K562 (cell line): Measurements from ENCODE around the gene SDK1. TPM values are rescaled to one million over a fixed set of nuclear protein-coding genes. Genes with fewer than 3 reads are reported as not detected.

ENCODE experiments used
- ATF1 ChIP-seq, 2 experiments: fragments of 450-650 bp in 1 of 2; IDR thresholded peaks; 2 replicates each; pipeline ENCODE4 v1.6.1; 2016; ENCODE audit warnings: missing compliant biosample characterization in 1 of 2, missing genetic modification characterization in 1 of 2
- CCAR2 ChIP-seq: fragments of 200-400 bp; formaldehyde crosslinking; IDR thresholded peaks from 2 replicates; pipeline ENCODE4 v1.6.1; 2017; ENCODE audit warnings: mild to moderate bottlenecking, low read depth, low read length
- ELK3 ChIP-seq: fragments of 450-650 bp; formaldehyde crosslinking; IDR thresholded peaks from 2 replicates; pipeline ENCODE4 v1.4.0; 2020; ENCODE audit warnings: mild to moderate bottlenecking
- GABPB1 ChIP-seq: sonication (generic); formaldehyde crosslinking; IDR thresholded peaks from 2 replicates; pipeline ENCODE4 v1.8.0; 2022; ENCODE audit warnings: mild to moderate bottlenecking, missing genetic modification reagents
- GTF3C2 ChIP-seq: IDR thresholded peaks from 3 replicates; pipeline ENCODE4 v1.6.1; 2011; ENCODE audit warnings: borderline replicate concordance, mild to moderate bottlenecking, moderate library complexity; ENCODE audit not compliant: insufficient read length; ENCODE audit errors: extremely low read depth
- HNRNPLL ChIP-seq: fragments of 200-400 bp; formaldehyde crosslinking; IDR thresholded peaks from 2 replicates; pipeline ENCODE4 v1.6.1; 2017; ENCODE audit warnings: low read length, low read depth, mild to moderate bottlenecking; ENCODE audit not compliant: poor library complexity, severe bottlenecking
- ILF3 ChIP-seq: fragments of 450-650 bp; IDR thresholded peaks from 2 replicates; pipeline ENCODE4 v1.6.1; 2018; ENCODE audit warnings: antibody characterized with exemption, mild to moderate bottlenecking, moderate library complexity, borderline replicate concordance
- IRF2 ChIP-seq: sonication (generic); formaldehyde crosslinking; IDR thresholded peaks from 2 replicates; pipeline ENCODE4 v1.8.1; 2022; ENCODE audit warnings: mild to moderate bottlenecking, missing genetic modification reagents
- KLF16 ChIP-seq: IDR thresholded peaks from 2 replicates; pipeline ENCODE4 v1.6.1; 2016; ENCODE audit warnings: antibody characterized with exemption
- MAZ ChIP-seq, 2 experiments: fragments of 450-650 bp in 1 of 2; sonication (generic) in 1 of 2; formaldehyde crosslinking; IDR thresholded peaks in 1 of 2; conservative IDR thresholded peaks in 1 of 2; 2 replicates each; pipeline versions ENCODE4 v1.4.0 to v1.5.0; 2020; ENCODE audit warnings: mild to moderate bottlenecking in 1 of 2, missing genetic modification reagents in 1 of 2
- NCOA2 ChIP-seq, 2 experiments: fragments of 450-650 bp; IDR thresholded peaks; 2 replicates each; pipeline ENCODE4 v1.6.1; 2018; ENCODE audit warnings: mild to moderate bottlenecking in 2 of 2, moderate library complexity in 1 of 2; ENCODE audit not compliant: partially characterized antibody in 2 of 2
- OTX1 ChIP-seq: fragments of 450-650 bp; formaldehyde crosslinking; IDR thresholded peaks from 2 replicates; pipeline ENCODE4 v1.4.0; 2022; ENCODE audit warnings: mild to moderate bottlenecking
- PHB2 ChIP-seq: fragments of 450-650 bp; IDR thresholded peaks from 2 replicates; pipeline ENCODE4 v1.6.1; 2017; ENCODE audit warnings: low read depth
- SIN3A ChIP-seq, 2 experiments: fragments of 150-350 bp in 1 of 2; IDR thresholded peaks; 2 replicates each; pipeline ENCODE4 v1.6.1; 2011 to 2016; ENCODE audit warnings: borderline replicate concordance in 2 of 2, low read depth in 2 of 2, low read length in 2 of 2, mild to moderate bottlenecking in 2 of 2, moderate library complexity in 2 of 2; ENCODE audit not compliant: control insufficient read depth in 1 of 2
- SMAD4 ChIP-seq: fragments of 250-450 bp; sonication (Bioruptor Pico); conservative IDR thresholded peaks from 2 replicates; pipeline ENCODE4 v1.8.0; 2021; ENCODE audit warnings: inconsistent platforms, mild to moderate bottlenecking, moderate library complexity
- SMARCB1 ChIP-seq: IDR thresholded peaks from 2 replicates; pipeline ENCODE4 v1.6.1; 2011; ENCODE audit warnings: improper control_type of control experiment, low read depth; ENCODE audit not compliant: insufficient read length
- SMC3 ChIP-seq: conservative IDR thresholded peaks from 2 replicates; pipeline ENCODE4 v1.6.1; 2011; ENCODE audit warnings: low read depth, low read length, improper control_type of control experiment; ENCODE audit not compliant: insufficient read depth
- TBP ChIP-seq: optimal IDR thresholded peaks from 2 replicates; pipeline ENCODE3; 2011; ENCODE audit warnings: low read depth, low read length, improper control_type of control experiment
- ZNF12 ChIP-seq: sonication (generic); formaldehyde crosslinking; IDR thresholded peaks from 2 replicates; pipeline ENCODE4 v1.4.0; 2020; ENCODE audit warnings: mild to moderate bottlenecking, missing genetic modification reagents
- ZNF134 ChIP-seq: fragments of 250-450 bp; sonication (Bioruptor Pico); conservative IDR thresholded peaks from 2 replicates; pipeline ENCODE4 v1.4.0; 2020
- ZNF146 ChIP-seq: IDR thresholded peaks from one replicate; pipeline ENCODE4 v1.6.1; 2018; ENCODE audit warnings: missing compliant biosample characterization; ENCODE audit not compliant: unreplicated experiment
- ZNF174 ChIP-seq: fragments of 250-450 bp; sonication (Bioruptor Pico); IDR thresholded peaks from 2 replicates; pipeline ENCODE4 v1.4.0; 2020; ENCODE audit warnings: mild to moderate bottlenecking
- ZNF232 ChIP-seq: sonication (generic); formaldehyde crosslinking; IDR thresholded peaks from 2 replicates; pipeline ENCODE4 v1.8.0; 2022; ENCODE audit warnings: mild to moderate bottlenecking, missing genetic modification reagents
- ZNF282 ChIP-seq: sonication (generic); formaldehyde crosslinking; IDR thresholded peaks from 2 replicates; pipeline ENCODE4 v1.8.1; 2023; ENCODE audit warnings: missing genetic modification reagents
- ZNF347 ChIP-seq: fragments of 450-650 bp; formaldehyde crosslinking; IDR thresholded peaks from 2 replicates; pipeline ENCODE4 v1.4.0; 2020; ENCODE audit warnings: low read depth, mild to moderate bottlenecking, moderate library complexity
- polyA plus RNA-seq, 8 experiments: library from polyadenylated mRNA; depleted of rRNA in 4 of 8; stranded (reverse) in 5 of 8; unstranded in 3 of 8; fragments of >200 nt; fragmentation: Nextera tagmentation in 2 of 8; fragmentation: Illumina TruSeq in 1 of 8; extraction: Ambion mirVana in 2 of 8; extraction: Trizol in 1 of 8; gene quantifications; 2 replicates each; pipeline versions ENCODE4 v1.2.1 to v1.2.3, GENCODE V29; 2011 to 2014; ENCODE audit warnings: inconsistent platforms in 1 of 8, missing spikeins in 1 of 8
- total RNA-seq, 7 experiments: library from RNA; depleted of rRNA in 6 of 7; stranded (reverse); fragments of >200 nt in 6 of 7; fragmentation: Illumina TruSeq in 2 of 7; extraction: Trizol in 2 of 7; gene quantifications; 2 replicates each; pipeline versions ENCODE4 v1.2.1 to v1.2.3, GENCODE V29; 2011 to 2021; ENCODE audit warnings: low replicate concordance in 1 of 7

Gene SDK1
- total and polyA plus RNA-seq, 9 of the 15 experiments (the other 6 are each of a cell fraction or from before 2014, with no cell fraction given), result 0.16 TPM; not detected in 8

GRCh38 chr7:3300651-3301448 lies at the start of gene SDK1 (continued):
- no peak for TF ChIP-seq ZNF174
- no peak for TF ChIP-seq ZNF347 (CRISPR knock-in tag)
- TF ChIP-seq KLF16, result no peak
- TF ChIP-seq GTF3C2, result no peak
- no peak for TF ChIP-seq OTX1 (CRISPR knock-in tag)
- TF ChIP-seq NCOA2 (IDR thresholded peaks at IDR 0.05; ENCODE audit: partially characterized antibody in 2 of 2), result no peak
- no peak for TF ChIP-seq ELK3 (CRISPR knock-in tag)
- no peak for TF ChIP-seq CCAR2
- TF ChIP-seq ILF3, result no peak
- no peak for TF ChIP-seq ZNF146
- no peak for TF ChIP-seq ZNF12 (CRISPR knock-in tag)
- TF ChIP-seq IRF2 (CRISPR knock-in tag), result no peak
- TF ChIP-seq ZNF232 (CRISPR knock-in tag), result no peak
- peak; percentile 26; the same call in 1 of the 2 replicates for TF ChIP-seq SMC3
- peak; percentile 74 for TF ChIP-seq TBP
- no peak for TF ChIP-seq SMARCB1
- no peak for TF ChIP-seq ZNF134 (CRISPR knock-in tag)
- no peak for TF ChIP-seq ATF1 (CRISPR knock-in tag; IDR thresholded peaks at IDR 0.05)
- TF ChIP-seq ATF1 (tag; IDR thresholded peaks at IDR 0.05), result 0 out of 2 replicates have a peak, but pooled peaks have one; percentile 27
- TF ChIP-seq MAZ (CRISPR knock-in tag; conservative IDR thresholded peaks at IDR 0.05 in 1 of 2, IDR thresholded peaks at IDR 0.05 in 1 of 2), result peak; percentile 29 to 40; a peak in 1 of 4 replicates
- no peak for TF ChIP-seq GABPB1 (CRISPR knock-in tag)
- TF ChIP-seq ZNF282 (CRISPR knock-in tag), result no peak
- TF ChIP-seq SMAD4 (CRISPR knock-in tag), result peak; percentile 85
- peak; percentile 26 for TF ChIP-seq HNRNPLL
- TF ChIP-seq PHB2, result no peak
- no peak for TF ChIP-seq SIN3A (IDR thresholded peaks at IDR 0.05; ENCODE audit: borderline replicate concordance in 2 of 2, control insufficient read depth in 1 of 2, low read depth in 2 of 2, low read length in 2 of 2)
